Measurements from ENCODE around the gene PLD5. TPM values are rescaled to one million over a fixed set of nuclear protein-coding genes. Genes with fewer than 3 reads are reported as not detected.
"Not testable (repeated sequence)": the region's sequence is repeated elsewhere in the genome, so short reads cannot be mapped to it uniquely, and the experiment has no call there.

PLD5 gene
- total RNA-seq, 1 donor from 2014 or later, result not detected

GRCh38 chr1:242059976-242060375 is 464.5 kb downstream of the PLD5 start:
- no peak for DNase-seq (ENCODE audit: low read depth in 2 of 2)

GRCh38 chr1:242058582-242058981 is 465.9 kb downstream of the PLD5 start:
- not testable (repeated sequence) for DNase-seq (ENCODE audit: low read depth in 2 of 2)

GRCh38 chr1:242058181-242058580 is 466.3 kb downstream of the PLD5 start:
- not testable (repeated sequence) for DNase-seq (ENCODE audit: low read depth in 2 of 2)

- DNase-seq (ENCODE audit: low read depth in 2 of 2), result no peak
Observed at GRCh38 chr1:242057745-242058115, 466.8 kb downstream of the PLD5 start.

- no peak for DNase-seq (ENCODE audit: low read depth in 2 of 2)
Observed at GRCh38 chr1:242056988-242057744, 467.3 kb downstream of the PLD5 start.

GRCh38 chr1:242055749-242056320 is 468.7 kb downstream of the PLD5 start:
- DNase-seq (ENCODE audit: low read depth in 2 of 2), result no peak

- DNase-seq (ENCODE audit: low read depth in 2 of 2), result no peak
Observed at GRCh38 chr1:242043165-242043564, 481.3 kb downstream of the PLD5 start.

GRCh38 chr1:242034392-242034791 is 490.1 kb downstream of the PLD5 start:
- no peak for DNase-seq (ENCODE audit: low read depth in 2 of 2)

- no peak for DNase-seq (ENCODE audit: low read depth in 2 of 2)
Observed at GRCh38 chr1:242033447-242033846, 491.1 kb downstream of the PLD5 start.
